ENCODE data around the gene FST. TPM values are rescaled to one million over a fixed set of nuclear protein-coding genes. Genes with fewer than 3 reads are reported as not detected.

The FST gene
- total RNA-seq, 1 donor from 2014 or later = 5.8 TPM

GRCh38 chr5:53469946-53470687, 10.3 kb upstream of the FST start:
- no peak for ATAC-seq (ENCODE audit: poor library complexity)
- intact Hi-C loops (cut with DNase I) = no loop called here

GRCh38 chr5:53472279-53472678, 8.2 kb upstream of the FST start:
- no peak for ATAC-seq (ENCODE audit: poor library complexity)
- intact Hi-C loops (cut with DNase I) = no loop called here
- no peak for DNase-seq

More at GRCh38 chr5:53469946-53470687, 10.3 kb upstream of the FST start:
- DNase-seq = no peak

GRCh38 chr5:53472720-53473510, 7.5 kb upstream of the FST start:
- intact Hi-C loops (cut with DNase I) = no loop called here
- ATAC-seq (ENCODE audit: poor library complexity) (peak; percentile 70), DNase-seq (no peak)

GRCh38 chr5:53473633-53474032, 6.8 kb upstream of the FST start:
- intact Hi-C loops (cut with DNase I) = no loop called here
- ATAC-seq (ENCODE audit: poor library complexity) = no peak
- DNase-seq = no peak

- ATAC-seq (ENCODE audit: poor library complexity) (no peak), DNase-seq (no peak)
- intact Hi-C loops (cut with DNase I) = loop anchor here (5.0 kb wide), 1 partner anchor 742 kb away; no protein-coding TSS in a partner anchor
Measured at GRCh38 chr5:53475320-53475719, 5.1 kb upstream of the FST start.

- no peak for ATAC-seq (ENCODE audit: poor library complexity)
- no peak for DNase-seq
- intact Hi-C loops (cut with DNase I) = loop anchor here (5.0 kb wide), 1 partner anchor 741 kb away; no protein-coding TSS in a partner anchor
Measured at GRCh38 chr5:53476019-53476418, 4.4 kb upstream of the FST start.

- intact Hi-C loops (cut with DNase I) = loop anchor here (5.0 kb wide), 1 partner anchor 740 kb away; no protein-coding TSS in a partner anchor
- ATAC-seq (ENCODE audit: poor library complexity) (no peak), DNase-seq (no peak)
Measured at GRCh38 chr5:53476531-53477480, 3.6 kb upstream of the FST start.

- ATAC-seq (ENCODE audit: poor library complexity) = peak; percentile 63
Measured at GRCh38 chr5:53478411-53479044, 1.9 kb upstream of the FST start.

GRCh38 chr5:53479045-53479589, 1.3 kb upstream of the FST start:
- DNase-seq = no peak
- intact Hi-C loops (cut with DNase I) = loop anchor here (5.0 kb wide), 1 partner anchor 738 kb away; no protein-coding TSS in a partner anchor
- ATAC-seq (ENCODE audit: poor library complexity) = no peak

More at GRCh38 chr5:53478411-53479044, 1.9 kb upstream of the FST start:
- peak; percentile 53 for DNase-seq
- intact Hi-C loops (cut with DNase I) = loop anchor here (5.0 kb wide), 1 partner anchor 739 kb away; no protein-coding TSS in a partner anchor

GRCh38 chr5:53479590-53480415, 626 bp upstream of the FST start:
- intact Hi-C loops (cut with DNase I) = loop anchor here (5.0 kb wide), 2 partner anchors 392 to 737 kb away; no protein-coding TSS in a partner anchor
- ATAC-seq (ENCODE audit: poor library complexity) (peak; percentile 66), DNase-seq (peak; percentile 82)

GRCh38 chr5:53481159-53481886, 894 bp downstream of the FST start:
- no peak for ATAC-seq (ENCODE audit: poor library complexity)
- no peak for DNase-seq
- intact Hi-C loops (cut with DNase I) = loop anchor here (5.0 kb wide), 1 partner anchor 391 kb away; no protein-coding TSS in a partner anchor

- intact Hi-C loops (cut with DNase I) = loop anchor here (5.0 kb wide), 1 partner anchor 390 kb away; no protein-coding TSS in a partner anchor
- DNase-seq = peak; percentile 83
- peak; percentile 76 for ATAC-seq (ENCODE audit: poor library complexity)
Measured at GRCh38 chr5:53481887-53482716, 1.7 kb downstream of the FST start.

GRCh38 chr5:53482717-53483638, 2.5 kb downstream of the FST start:
- DNase-seq = peak; percentile 67
- ATAC-seq (ENCODE audit: poor library complexity) = peak; percentile 31
- intact Hi-C loops (cut with DNase I) = loop anchor here (5.0 kb wide), 1 partner anchor 389 kb away; no protein-coding TSS in a partner anchor

GRCh38 chr5:53487436-53487835, 7.0 kb downstream of the FST start:
- ATAC-seq (ENCODE audit: poor library complexity) (no peak), DNase-seq (no peak)
- intact Hi-C loops (cut with DNase I) = no loop called here
